BJ (cell line): Measurements from ENCODE around the gene ERICH4. TPM values are rescaled to one million over a fixed set of nuclear protein-coding genes. Genes with fewer than 3 reads are reported as not detected.
"Not testable (repeated sequence)": the region's sequence is repeated elsewhere in the genome, so short reads cannot be mapped to it uniquely, and the experiment has no call there.

Source experiments
- CTCF ChIA-PET: fragments of 350-600 bp; formaldehyde crosslinking; extraction: SDS; loops from one replicate; lab custom pipeline; 2021; ENCODE audit warnings: antibody characterized with exemption, inconsistent platforms; lab: Yijun Ruan, JAX
- POLR2A ChIA-PET: fragments of 300-600 bp; sonication (Branson Sonifier 250); formaldehyde crosslinking; extraction: SDS; loops from one replicate; lab custom pipeline; 2021; ENCODE audit warnings: antibody characterized with exemption; lab: Charles Lee
- DNase-seq: peaks from one replicate; pipeline ENCODE4 v3.0.0-alpha.2; 2011; ENCODE audit warnings: low read depth
- H3K27me3 ChIP-seq: 2 replicates; pipeline ENCODE4 v1.6.0; 2011; ENCODE audit warnings: low read length; ENCODE audit not compliant: control insufficient read depth, insufficient read depth
- H3K36me3 ChIP-seq: 2 replicates; pipeline ENCODE4 v1.5.1; 2011; ENCODE audit warnings: low read length; ENCODE audit not compliant: control insufficient read depth, insufficient read depth
- H3K4me3 ChIP-seq: 2 replicates; pipeline ENCODE4 v1.5.1; 2011; ENCODE audit warnings: low read depth, mild to moderate bottlenecking, control low read depth, low read length
- CTCF ChIP-seq: IDR thresholded peaks from 2 replicates; pipeline ENCODE4 v1.5.1; 2011; ENCODE audit warnings: low read depth, mild to moderate bottlenecking, control low read depth, inconsistent platforms, low read length, moderate library complexity; ENCODE audit not compliant: insufficient read depth
- polyA plus RNA-seq: library from polyadenylated mRNA; depleted of rRNA; stranded (reverse); fragments of >200 nt; gene quantifications from 2 replicates; pipeline ENCODE4 v1.2.3, GENCODE V29; 2011

ERICH4 gene
- polyA plus RNA-seq, 1 experiment: not detected

- H3K4me3 ChIP-seq: no peak overlapping the region
Measured at GRCh38 chr19:41456342-41456918, 13.5 kb downstream of the ERICH4 start.

GRCh38 chr19:41457241-41457640 is 14.3 kb downstream of the ERICH4 start:
- ChIA-PET POLR2A (no interaction called here), CTCF (interaction anchor here (0.6 to 2.4 kb wide), 3 partner anchors 8 to 113 kb away, joined by 3 to 14 read pairs (median 6); no protein-coding TSS in a partner anchor)
- no peaks in the 10 kb centered on the region for H3K36me3 ChIP-seq
- DNase-seq: no peak
- peaks cover 3% of the 10 kb centered on the region; the same call in 1 of the 2 replicates for H3K27me3 ChIP-seq
- no peak for TF ChIP-seq CTCF
- no peak overlapping the region for H3K4me3 ChIP-seq

More at GRCh38 chr19:41456342-41456918, 13.5 kb downstream of the ERICH4 start:
- CTCF ChIA-PET: interaction anchor here (0.8 to 1.6 kb wide), 3 partner anchors 82 to 114 kb away, joined by 4 to 10 read pairs (median 5); no protein-coding TSS in a partner anchor
- DNase-seq: no peak
- peaks cover 3% of the 10 kb centered on the region; the same call in 1 of the 2 replicates for H3K27me3 ChIP-seq
- TF ChIP-seq CTCF: no peak
- POLR2A ChIA-PET: no interaction called here
- no peaks in the 10 kb centered on the region for H3K36me3 ChIP-seq

- TF ChIP-seq CTCF: no peak
- POLR2A ChIA-PET: no interaction called here
Measured at GRCh38 chr19:41462497-41462896, 19.5 kb downstream of the ERICH4 start.

GRCh38 chr19:41463257-41464256 is 20.6 kb downstream of the ERICH4 start:
- POLR2A ChIA-PET, H3K27me3 ChIP-seq, H3K36me3 ChIP-seq, DNase-seq, H3K4me3 ChIP-seq: not testable (repeated sequence)
- CTCF ChIA-PET: interaction anchor here (0.6 kb wide), 1 partner anchor 13 kb away, joined by 3 read pairs; no protein-coding TSS in a partner anchor

More at GRCh38 chr19:41462497-41462896, 19.5 kb downstream of the ERICH4 start:
- no peaks in the 10 kb centered on the region for H3K36me3 ChIP-seq
- no peak for DNase-seq
- CTCF ChIA-PET: no interaction called here
- H3K4me3 ChIP-seq: no peak overlapping the region
- H3K27me3 ChIP-seq: peaks cover 2% of the 10 kb centered on the region; the same call in 1 of the 2 replicates

- ChIA-PET POLR2A (no interaction called here), CTCF (no interaction called here)
- H3K27me3 ChIP-seq: no peaks in the 10 kb centered on the region
- TF ChIP-seq CTCF: no peak
- no peak for DNase-seq
- H3K4me3 ChIP-seq: no peak overlapping the region
- no peaks in the 10 kb centered on the region for H3K36me3 ChIP-seq
Measured at GRCh38 chr19:41476583-41476982, 33.6 kb downstream of the ERICH4 start.
